Keratinocyte (primary cell): ENCODE data around the gene PRKAG2.

ENCODE experiments used
- CTCF ChIP-seq, 3 experiments: IDR thresholded peaks in 1 of 3; conservative IDR thresholded peaks in 1 of 3; optimal IDR thresholded peaks in 1 of 3; 2 replicates in 2 of 3; 3 replicates in 1 of 3; pipeline versions ENCODE3 to v1.5.1; 2011; ENCODE audit warnings: low read length in 3 of 3, mild to moderate bottlenecking in 3 of 3, moderate library complexity in 2 of 3, control low read depth in 1 of 3, inconsistent platforms in 1 of 3; ENCODE audit not compliant: insufficient read depth in 2 of 3; ENCODE audit errors: extremely low read depth in 1 of 3
- EZH2 ChIP-seq: IDR thresholded peaks from one replicate; pipeline ENCODE4 v1.6.1; 2012; ENCODE audit warnings: inconsistent platforms, mild to moderate bottlenecking, low read length, moderate library complexity

- no peak for TF ChIP-seq CTCF (optimal IDR thresholded peaks at IDR 0.05 in 1 of 3, IDR thresholded peaks at IDR 0.05 in 1 of 3, conservative IDR thresholded peaks at IDR 0.05 in 1 of 3; ENCODE audit: extremely low read depth in 1 of 3, insufficient read depth in 2 of 3, low read length in 3 of 3)
- TF ChIP-seq EZH2, result no peak
Measured at GRCh38 chr7:151681726-151682125, 195.2 kb downstream of the PRKAG2 start.
